Left lung (tissue), 10 donors: ENCODE measurements around the gene TWSG1. TPM values are rescaled to one million over a fixed set of nuclear protein-coding genes. Genes with fewer than 3 reads are reported as not detected.

ENCODE experiments used
- ATAC-seq: fragments of 200-7000 bp; cut with Tn5 transposase; one replicate; pipeline ENCODE4 v1.9.1; 2020; ENCODE audit warnings: moderate library complexity
- DNase-seq, 4 donors: peaks; one replicate each; pipeline ENCODE4 v3.0.0-alpha.2; 2013 to 2020
- H3K27ac ChIP-seq, 2 donors: fragments of 200-600 bp; sonication (generic) in 1 of 2; one replicate each; pipeline versions ENCODE4 v1.5.0 to v1.8.0; 2020 to 2021
- H3K27me3 ChIP-seq, 2 donors: fragments of 200-600 bp; sonication (generic) in 1 of 2; one replicate each; pipeline versions ENCODE4 v1.5.0 to v1.8.0; 2020 to 2021
- H3K36me3 ChIP-seq, 2 donors: fragments of 200-600 bp; sonication (generic) in 1 of 2; one replicate each; pipeline versions ENCODE4 v1.5.0 to v1.8.0; 2020 to 2021
- H3K4me1 ChIP-seq, 2 donors: fragments of 200-600 bp; one replicate each; pipeline ENCODE4 v1.8.0; 2021
- H3K4me3 ChIP-seq, 2 donors: fragments of 200-600 bp; sonication (generic) in 1 of 2; one replicate each; pipeline versions ENCODE4 v1.5.0 to v1.8.0; 2020 to 2021; ENCODE audit warnings: mild to moderate bottlenecking in 1 of 2
- H3K9me3 ChIP-seq, 2 donors: fragments of 200-600 bp; sonication (generic) in 1 of 2; one replicate each; pipeline versions ENCODE4 v1.5.0 to v1.8.0; 2020 to 2021
- CTCF ChIP-seq, 2 donors: fragments of 200-600 bp; sonication (generic) in 1 of 2; IDR thresholded peaks; one replicate each; pipeline versions ENCODE4 v1.5.0 to v1.8.0; 2021; ENCODE audit warnings: antibody characterized with exemption in 2 of 2
- intact Hi-C, 2 donors: fragments of 100-400 bp; cut with DNase I; formaldehyde crosslinking; loops; one replicate each; pipeline versions ENCODE4 v1.11.2 to v1.14.2; 2022
- polyA plus RNA-seq, 6 donors: library from polyadenylated mRNA; unstranded; fragments of 120-200 nt; gene quantifications; one replicate each; pipeline ENCODE4 v1.2.1, GENCODE V29; 2013; ENCODE audit not compliant: insufficient read length in 6 of 6
- total RNA-seq, 2 donors: library from RNA; stranded (reverse); fragmentation: NEBNext Ultra II Directional; extraction: Animal tissue kit (Norgen Biotek cat#: 25700); gene quantifications; one replicate each; pipeline ENCODE4 v1.2.1, GENCODE V29; 2021
- donor health status: DM: no; HTN: yes; CAD: no.
- donor health status: DM: no; HTN: no; CAD: no.

Gene TWSG1
- total and polyA plus RNA-seq, 8 donors = 32.2 to 78.9 (median 71.0) TPM

GRCh38 chr18:9410515-9410914, 75.9 kb downstream of the TWSG1 start:
- Histone ChIP-seq H3K27me3 (no peaks in the 10 kb centered on the region), H3K4me3 (no peak overlapping the region), H3K36me3 (no peaks in the 10 kb centered on the region), H3K4me1 (no peaks in the 10 kb centered on the region), H3K27ac (no peak overlapping the region), H3K9me3 (peaks cover 0 to 3% of the 10 kb centered on the region in 2 donors)
- DNase-seq = no peak
- TF ChIP-seq CTCF (IDR thresholded peaks at IDR 0.05) = no peak
- intact Hi-C loops = no loop called here
- ATAC-seq = no peak

DNA sequence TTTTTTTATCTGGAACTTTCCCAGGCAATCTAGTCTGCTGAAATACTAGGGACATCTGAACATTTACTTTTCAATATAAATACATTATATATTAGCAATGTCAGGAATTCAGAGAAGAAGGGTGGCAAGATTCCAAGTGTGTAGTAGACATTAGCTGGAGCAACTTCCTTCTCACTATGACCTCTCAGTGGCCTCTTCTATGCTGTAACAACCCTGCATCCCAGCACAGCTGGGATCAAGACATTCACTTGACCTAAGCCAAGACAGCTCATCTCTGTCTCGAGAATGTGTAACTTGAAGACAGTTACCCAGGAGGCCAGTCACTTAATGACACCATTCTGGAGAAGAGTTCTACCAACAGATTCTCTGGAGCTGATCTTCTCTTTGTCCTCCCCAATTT, 79.0 kb downstream of the TWSG1 start:
- DNase-seq (peak in 1 of 4 donors; percentile 61), ATAC-seq (peak; percentile 25)
- Histone ChIP-seq H3K4me3 (no peak overlapping the region), H3K9me3 (peaks cover 0 to 3% of the 10 kb centered on the region in 2 donors), H3K36me3 (no peaks in the 10 kb centered on the region), H3K27ac (no peak overlapping the region), H3K4me1 (peaks cover 0 to 9% of the 10 kb centered on the region in 2 donors), H3K27me3 (no peaks in the 10 kb centered on the region)
- intact Hi-C loops = no loop called here
- no peak for TF ChIP-seq CTCF (IDR thresholded peaks at IDR 0.05)

DNA sequence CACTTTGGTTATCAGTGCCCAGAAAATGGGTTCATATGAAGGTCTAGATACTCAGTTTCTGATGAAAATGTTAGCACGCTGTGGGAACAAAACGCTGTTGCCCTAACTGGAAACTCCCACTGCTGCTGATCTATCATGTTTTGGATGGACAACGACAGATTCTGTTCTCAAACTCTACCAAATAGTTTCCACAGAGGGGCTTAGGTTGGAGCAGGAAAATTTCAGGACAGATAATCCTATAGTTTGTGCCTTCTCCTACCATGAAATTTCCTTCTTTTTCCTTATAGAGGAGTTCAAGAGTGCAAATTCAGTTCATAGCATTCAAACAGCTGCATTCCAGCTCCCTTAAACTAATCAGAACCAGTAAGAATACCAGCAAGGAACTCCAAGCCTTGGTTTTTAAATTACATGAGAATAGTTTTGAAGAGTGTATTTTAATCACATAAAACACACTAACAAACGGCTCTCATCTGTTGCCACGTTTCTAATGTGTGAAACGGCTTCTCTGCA, 82.0 kb downstream of the TWSG1 start:
- H3K4me1 ChIP-seq = peaks cover 0 to 9% of the 10 kb centered on the region in 2 donors
- no peak for TF ChIP-seq CTCF (IDR thresholded peaks at IDR 0.05)
- peak overlapping the region in 1 of 2 donors; percentile 40 for H3K27ac ChIP-seq
- H3K9me3 ChIP-seq = no peaks in the 10 kb centered on the region
- DNase-seq (no peak), ATAC-seq (no peak)
- H3K27me3 ChIP-seq = no peaks in the 10 kb centered on the region
- intact Hi-C loops = no loop called here
- H3K36me3 ChIP-seq = no peaks in the 10 kb centered on the region
- no peak overlapping the region for H3K4me3 ChIP-seq

DNA sequence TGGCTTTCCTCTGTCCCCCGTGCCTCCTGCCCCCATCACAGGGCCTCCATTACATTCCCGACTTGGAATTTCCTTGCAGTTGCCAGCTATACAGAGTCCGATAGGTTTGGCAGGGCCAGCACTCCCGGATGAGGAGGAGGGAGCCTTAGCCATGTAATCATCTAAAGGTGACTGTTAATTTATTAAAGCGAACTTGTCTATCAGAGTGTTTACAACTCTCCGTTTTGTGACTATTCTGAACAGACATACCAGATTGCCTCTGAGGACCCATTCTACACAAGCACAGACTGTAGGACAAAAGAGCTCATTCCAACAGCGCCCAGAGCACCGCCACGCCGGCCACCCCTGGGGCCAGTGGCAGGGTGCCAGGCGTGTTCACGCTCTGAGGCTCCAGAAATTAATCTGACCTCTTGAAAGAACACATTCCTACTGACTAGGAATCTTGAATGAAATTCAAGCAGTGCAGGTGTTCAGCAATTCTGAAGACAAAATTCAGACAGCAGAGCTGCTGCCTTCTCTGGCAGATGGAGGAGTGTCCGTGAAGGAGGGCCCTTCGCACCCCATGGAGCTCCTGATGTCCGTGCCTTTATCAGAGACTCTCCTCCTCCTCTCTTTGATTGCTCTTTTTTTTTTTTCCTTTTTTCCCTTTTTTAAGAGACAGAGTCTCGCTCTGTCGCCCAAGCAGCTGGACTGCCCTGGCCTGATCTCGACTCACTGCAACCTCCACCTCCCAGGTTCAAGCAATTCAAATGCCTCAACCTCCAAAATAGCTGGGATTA, 82.7 kb downstream of the TWSG1 start:
- peak in 3 of 4 donors; percentile 64 to 77 (median 65) for DNase-seq
- Histone ChIP-seq H3K9me3 (no peaks in the 10 kb centered on the region), H3K27me3 (no peaks in the 10 kb centered on the region), H3K4me1 (peaks cover 0 to 9% of the 10 kb centered on the region in 2 donors), H3K36me3 (no peaks in the 10 kb centered on the region), H3K4me3 (no peak overlapping the region), H3K27ac (peak overlapping the region in 1 of 2 donors; percentile 40)
- intact Hi-C loops = no loop called here
- no peak for TF ChIP-seq CTCF (IDR thresholded peaks at IDR 0.05)
- ATAC-seq = peak; percentile 81

GRCh38 chr18:9418047-9418690, 83.6 kb downstream of the TWSG1 start:
- intact Hi-C loops = no loop called here
- Histone ChIP-seq H3K9me3 (no peaks in the 10 kb centered on the region), H3K4me1 (peaks cover 0 to 9% of the 10 kb centered on the region in 2 donors), H3K27ac (no peak overlapping the region), H3K4me3 (no peak overlapping the region), H3K36me3 (no peaks in the 10 kb centered on the region), H3K27me3 (no peaks in the 10 kb centered on the region)
- ATAC-seq = no peak
- no peak for TF ChIP-seq CTCF (IDR thresholded peaks at IDR 0.05)
- DNase-seq = no peak
